GM18526 (cell line): ENCODE data around the gene ZNRF4.

ENCODE experiments used
- POLR2A ChIP-seq: IDR thresholded peaks from 3 replicates; pipeline ENCODE4 v1.6.1; 2011; ENCODE audit not compliant: insufficient read length; ENCODE audit errors: extremely low read depth

The ZNRF4 gene

GRCh38 chr19:5436106-5436947 is 18.9 kb upstream of the ZNRF4 start:
- no peak for TF ChIP-seq POLR2A

- TF ChIP-seq POLR2A = no peak
Measured at GRCh38 chr19:5436948-5437306, 18.3 kb upstream of the ZNRF4 start.

- TF ChIP-seq POLR2A = no peak
Measured at GRCh38 chr19:5439452-5439851, 15.8 kb upstream of the ZNRF4 start.

GRCh38 chr19:5440299-5440698 is 14.9 kb upstream of the ZNRF4 start:
- no peak for TF ChIP-seq POLR2A

- TF ChIP-seq POLR2A = no peak
Measured at GRCh38 chr19:5443723-5444122, 11.5 kb upstream of the ZNRF4 start.

GRCh38 chr19:5444431-5444830 is 10.8 kb upstream of the ZNRF4 start:
- no peak for TF ChIP-seq POLR2A

- TF ChIP-seq POLR2A = no peak
Measured at GRCh38 chr19:5445071-5445470, 10.1 kb upstream of the ZNRF4 start.

- TF ChIP-seq POLR2A = no peak
Measured at GRCh38 chr19:5445561-5446055, 9.6 kb upstream of the ZNRF4 start.

- TF ChIP-seq POLR2A = no peak
Measured at GRCh38 chr19:5447700-5448311, 7.4 kb upstream of the ZNRF4 start.

- no peak for TF ChIP-seq POLR2A
Measured at GRCh38 chr19:5448374-5448773, 6.8 kb upstream of the ZNRF4 start.

- no peak for TF ChIP-seq POLR2A
Measured at GRCh38 chr19:5450482-5451126, 4.6 kb upstream of the ZNRF4 start.

GRCh38 chr19:5451494-5451893 is 3.7 kb upstream of the ZNRF4 start:
- no peak for TF ChIP-seq POLR2A

GRCh38 chr19:5452594-5453565 is 2.3 kb upstream of the ZNRF4 start:
- TF ChIP-seq POLR2A = no peak

GRCh38 chr19:5454743-5455142 is 474 bp upstream of the ZNRF4 start:
- TF ChIP-seq POLR2A = no peak
